ENCODE results near the gene HSP90AB1.

DNA sequence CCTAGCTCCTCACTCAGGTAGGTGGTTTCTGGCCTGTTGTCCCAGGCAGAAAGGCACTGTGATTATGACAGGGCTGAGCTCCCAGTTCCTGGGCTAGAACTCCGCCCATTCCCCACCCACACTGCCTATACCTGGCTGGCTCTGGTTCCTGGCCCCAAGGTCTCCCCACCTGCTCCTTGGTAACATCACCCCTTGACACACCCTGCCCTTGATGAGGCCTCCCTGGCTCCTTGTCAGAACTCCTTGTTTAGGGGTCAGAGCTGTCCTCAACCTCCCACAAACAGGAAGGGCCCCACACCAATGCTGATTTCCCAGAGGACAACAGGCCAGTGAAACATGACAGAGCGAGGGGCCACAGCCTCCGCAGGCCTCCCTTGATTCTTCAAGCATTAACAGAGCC lies 45.7 kb upstream of the HSP90AB1 start:
- TF ChIP-seq, protein P1, sequence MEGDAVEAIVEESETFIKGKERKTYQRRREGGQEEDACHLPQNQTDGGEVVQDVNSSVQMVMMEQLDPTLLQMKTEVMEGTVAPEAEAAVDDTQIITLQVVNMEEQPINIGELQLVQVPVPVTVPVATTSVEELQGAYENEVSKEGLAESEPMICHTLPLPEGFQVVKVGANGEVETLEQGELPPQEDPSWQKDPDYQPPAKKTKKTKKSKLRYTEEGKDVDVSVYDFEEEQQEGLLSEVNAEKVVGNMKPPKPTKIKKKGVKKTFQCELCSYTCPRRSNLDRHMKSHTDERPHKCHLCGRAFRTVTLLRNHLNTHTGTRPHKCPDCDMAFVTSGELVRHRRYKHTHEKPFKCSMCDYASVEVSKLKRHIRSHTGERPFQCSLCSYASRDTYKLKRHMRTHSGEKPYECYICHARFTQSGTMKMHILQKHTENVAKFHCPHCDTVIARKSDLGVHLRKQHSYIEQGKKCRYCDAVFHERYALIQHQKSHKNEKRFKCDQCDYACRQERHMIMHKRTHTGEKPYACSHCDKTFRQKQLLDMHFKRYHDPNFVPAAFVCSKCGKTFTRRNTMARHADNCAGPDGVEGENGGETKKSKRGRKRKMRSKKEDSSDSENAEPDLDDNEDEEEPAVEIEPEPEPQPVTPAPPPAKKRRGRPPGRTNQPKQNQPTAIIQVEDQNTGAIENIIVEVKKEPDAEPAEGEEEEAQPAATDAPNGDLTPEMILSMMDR (IDR thresholded peaks at IDR 0.05), result no peak
- TF ChIP-seq POLR2A (IDR thresholded peaks at IDR 0.05), result no peak
